HUDEP-2 (cell line): ENCODE measurements around the gene CD207.
"Not testable (repeated sequence)": the region's sequence is repeated elsewhere in the genome, so short reads cannot be mapped to it uniquely, and the experiment has no call there.

Experiments
- DNase-seq, 76 experiments: peaks; one replicate each; lab custom pipeline; 2025; ENCODE audit not compliant: unreplicated experiment in 76 of 76; lab: John Stamatoyannopoulos, UW

Gene CD207

DNA sequence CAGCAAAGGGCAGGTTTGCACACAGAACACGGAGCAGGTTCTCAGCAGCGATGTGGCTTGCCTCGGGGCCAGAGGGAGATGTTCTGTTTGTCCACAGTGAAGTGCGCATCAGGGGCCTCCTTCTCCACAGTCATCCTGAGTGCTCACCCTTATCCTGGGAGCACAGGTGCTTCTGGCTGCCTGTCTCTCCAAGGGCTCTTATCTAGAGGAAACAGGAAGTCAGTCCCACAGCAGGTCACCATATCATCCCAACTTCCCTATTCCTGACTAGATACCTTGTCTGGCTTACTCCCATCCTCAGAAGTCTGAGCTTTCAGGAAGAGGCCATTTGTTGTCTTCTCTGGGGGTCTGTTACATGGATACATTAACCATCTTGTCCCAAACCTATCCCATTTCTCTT, at the start of gene CD207:
Gene CD207 (minus strand): TSS at position 174 of the 400 bp plus-strand sequence. CDS start 40 bp downstream, at position 134.
- no peak for DNase-seq

DNA sequence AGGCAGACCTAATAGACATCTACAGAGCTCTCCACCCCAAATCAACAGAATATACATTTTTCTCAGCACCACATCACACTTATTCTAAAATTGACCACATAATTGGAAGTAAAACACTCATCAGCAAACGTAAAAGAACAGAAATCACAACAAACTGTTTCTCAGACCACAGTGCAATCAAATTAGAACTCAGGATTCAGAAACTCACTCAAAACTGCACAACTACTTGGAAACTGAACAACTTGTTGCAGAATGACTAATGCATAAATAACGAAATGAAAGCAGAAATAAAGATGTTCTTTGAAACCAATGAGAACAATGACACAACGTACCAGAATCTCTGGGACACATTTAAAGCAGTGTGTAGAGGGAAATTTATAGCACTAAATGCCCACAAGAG, 42.9 kb upstream of the CD207 start:
- DNase-seq: not testable (repeated sequence)

DNA sequence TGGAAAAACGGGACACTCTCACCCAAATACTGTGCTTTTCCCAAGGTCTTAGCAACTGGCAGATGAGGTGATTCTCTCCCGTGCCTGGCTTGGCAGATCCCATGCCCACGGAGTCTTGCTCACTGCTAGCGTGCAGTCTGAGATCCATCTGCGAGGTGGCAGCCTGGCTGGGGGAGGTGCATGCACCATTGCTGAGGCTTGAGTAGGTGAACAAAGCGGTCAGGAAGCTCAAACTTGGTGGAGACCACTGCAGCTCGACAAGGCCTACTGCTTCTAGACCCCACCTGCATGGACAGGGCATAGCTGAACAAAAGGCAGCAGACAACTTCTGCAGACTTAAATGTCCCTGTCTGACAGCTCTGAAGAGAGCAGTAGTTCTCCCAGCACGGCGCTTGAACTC, 40.5 kb upstream of the CD207 start:
- not testable (repeated sequence) for DNase-seq

DNA sequence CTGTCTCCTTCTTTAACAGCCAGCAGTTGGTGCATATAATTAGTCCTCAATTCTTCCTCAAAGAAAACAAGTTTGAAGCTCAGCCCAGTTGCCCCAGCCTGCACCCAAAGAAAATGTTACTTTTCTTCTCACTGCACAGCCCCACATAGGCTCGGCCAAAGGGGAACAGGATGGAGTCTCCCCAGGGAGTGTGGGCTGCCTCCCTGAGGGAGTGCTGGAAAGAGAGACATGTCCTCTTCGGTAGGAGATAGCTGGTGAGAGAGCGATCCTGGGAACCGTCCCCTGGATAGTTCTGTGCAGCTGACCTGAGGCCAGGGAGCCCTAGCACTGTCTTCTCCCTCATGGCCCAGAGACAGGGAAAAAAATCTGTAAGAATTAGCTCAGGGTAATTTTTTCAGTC, 37.9 kb upstream of the CD207 start:
- DNase-seq: no peak

DNA sequence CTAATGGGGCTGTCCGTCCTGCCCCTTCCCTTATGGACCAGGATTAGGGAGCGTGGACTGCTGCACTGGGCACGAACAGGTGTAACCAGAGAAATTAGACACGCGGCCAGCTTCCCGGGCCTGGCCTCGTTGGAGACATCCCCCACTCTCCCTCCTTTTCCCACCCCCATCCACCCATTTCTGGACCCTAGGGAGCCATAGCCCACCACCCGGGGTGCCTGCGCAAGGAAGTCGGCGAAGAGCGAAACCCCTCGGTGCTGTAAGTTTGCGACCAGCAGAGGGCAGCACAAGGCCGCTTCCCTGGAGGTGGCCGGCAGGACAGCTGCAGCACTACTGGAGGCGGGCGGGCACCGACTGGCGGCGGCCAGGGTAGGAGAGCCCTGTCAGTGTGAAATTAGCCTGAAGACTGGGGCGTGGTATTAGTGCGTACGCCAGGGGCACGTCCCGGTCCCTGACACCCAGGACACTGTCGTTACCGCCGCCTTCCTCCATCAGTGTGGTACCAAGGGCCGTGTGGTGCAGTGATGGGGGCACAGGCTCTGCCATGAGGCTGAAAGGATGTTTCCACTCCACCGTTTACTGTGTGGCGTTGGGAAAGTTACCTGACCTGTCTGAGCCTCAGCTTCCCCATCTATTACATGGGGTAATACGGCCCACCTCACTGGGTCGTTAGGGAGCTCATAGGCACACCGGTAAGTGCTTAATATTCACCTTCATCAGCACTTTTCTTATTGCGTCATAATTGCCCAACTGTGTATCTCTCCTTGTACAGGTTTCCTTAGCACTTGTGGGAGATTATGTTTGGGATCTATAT, 36.0 kb upstream of the CD207 start:
- DNase-seq: peak in 70 of 76 experiments; percentile 7 to 85 (median 63)

DNA sequence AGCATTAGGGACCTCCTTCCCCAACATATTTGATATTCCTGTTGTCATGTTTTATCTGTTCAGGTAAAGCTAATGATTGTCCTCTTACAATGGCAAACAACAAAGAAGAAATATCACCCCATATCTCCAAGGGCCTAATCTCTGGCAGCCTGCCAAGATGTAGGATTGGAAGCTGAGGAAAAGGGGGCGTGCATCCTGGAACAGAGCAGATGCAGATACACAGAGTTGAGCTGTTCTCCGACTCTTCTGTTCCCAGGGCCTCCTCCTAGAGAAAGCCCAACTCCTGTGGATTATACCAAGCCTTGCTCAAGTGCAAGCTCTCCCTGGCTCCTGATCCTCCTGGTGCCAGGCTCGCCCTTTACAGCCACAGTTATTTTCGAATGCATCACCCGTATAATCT, 35.2 kb upstream of the CD207 start:
- no peak for DNase-seq

DNA sequence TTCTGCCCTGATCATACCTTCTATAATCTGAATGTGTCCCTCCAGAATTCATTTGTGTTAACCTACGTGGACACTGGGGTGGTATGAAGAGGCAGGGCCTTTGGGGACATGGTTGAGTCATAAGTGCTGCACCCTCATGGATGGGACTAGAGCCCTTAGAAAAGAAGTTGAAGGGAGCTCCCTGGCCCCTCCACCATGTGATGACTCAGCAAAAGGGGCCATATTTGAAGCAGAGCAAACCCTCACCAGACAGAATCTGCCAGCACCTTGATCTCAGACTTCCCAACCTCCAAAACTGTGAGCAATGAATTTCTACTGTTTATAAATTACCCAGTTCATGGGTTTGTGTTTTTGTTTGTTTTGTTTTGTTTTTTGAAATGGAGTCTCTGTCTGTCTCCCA, 33.4 kb upstream of the CD207 start:
- peak in 2 of 76 experiments; percentile 4 for DNase-seq

DNA sequence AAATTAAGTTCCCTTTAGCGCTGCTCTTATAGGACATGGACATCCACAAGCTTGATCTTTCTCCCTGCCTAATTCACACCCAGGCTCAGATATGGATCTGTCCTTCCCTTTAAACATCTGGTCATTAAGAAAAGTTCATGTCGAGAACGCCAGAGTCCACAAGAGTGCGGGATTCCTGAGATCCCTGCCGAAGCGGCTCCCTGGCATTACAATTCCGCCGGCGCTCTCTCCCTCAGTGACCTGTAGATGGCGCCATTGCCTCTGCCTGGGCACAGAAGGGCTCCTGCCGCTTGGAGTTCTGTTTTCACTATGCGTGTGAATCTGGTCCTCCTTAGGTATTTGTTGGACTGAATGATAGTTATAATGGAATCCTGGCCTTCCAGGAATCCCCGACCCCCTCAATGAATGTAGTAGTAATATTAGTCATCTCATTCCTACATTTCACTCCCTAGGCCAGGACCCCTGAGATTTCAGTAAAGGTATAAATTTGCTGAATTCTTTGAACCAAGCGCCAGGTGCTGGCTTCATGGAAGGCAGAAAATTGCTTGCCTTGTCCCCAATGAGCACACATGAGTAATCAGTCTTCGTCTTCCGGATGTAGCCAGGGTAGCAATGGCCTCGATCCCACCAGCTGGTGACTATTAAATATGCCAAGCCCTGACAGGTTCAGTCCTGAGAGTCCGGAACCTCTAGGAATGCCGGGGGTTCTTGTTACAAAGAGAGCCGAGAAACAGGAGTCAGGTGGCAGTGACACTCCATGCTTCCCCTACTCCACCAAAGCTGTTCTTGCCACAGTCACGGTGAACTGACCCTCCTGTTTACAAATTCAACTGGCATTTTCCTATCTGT, 26.4 kb upstream of the CD207 start:
- peak in 64 of 76 experiments; percentile 2 to 73 (median 37) for DNase-seq

DNA sequence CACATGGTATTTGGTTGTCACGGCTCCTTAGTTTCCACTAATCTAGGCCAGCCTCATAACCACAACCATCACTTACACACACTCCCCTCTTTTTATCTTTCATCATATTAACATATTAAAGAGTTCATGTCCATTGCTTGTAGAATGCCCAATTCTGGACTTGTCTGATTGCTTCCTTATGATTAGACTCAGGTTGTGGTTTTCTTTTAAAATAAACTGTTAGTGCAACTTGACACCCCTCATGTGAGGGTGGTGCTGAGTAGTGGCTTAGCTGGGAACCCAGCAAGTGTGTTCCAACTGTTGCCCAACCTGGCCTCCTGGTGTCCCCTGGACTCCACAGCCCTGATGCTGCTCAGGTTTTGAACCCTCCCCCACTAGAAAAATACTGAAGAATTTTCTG, 20.1 kb upstream of the CD207 start:
- no peak for DNase-seq

DNA sequence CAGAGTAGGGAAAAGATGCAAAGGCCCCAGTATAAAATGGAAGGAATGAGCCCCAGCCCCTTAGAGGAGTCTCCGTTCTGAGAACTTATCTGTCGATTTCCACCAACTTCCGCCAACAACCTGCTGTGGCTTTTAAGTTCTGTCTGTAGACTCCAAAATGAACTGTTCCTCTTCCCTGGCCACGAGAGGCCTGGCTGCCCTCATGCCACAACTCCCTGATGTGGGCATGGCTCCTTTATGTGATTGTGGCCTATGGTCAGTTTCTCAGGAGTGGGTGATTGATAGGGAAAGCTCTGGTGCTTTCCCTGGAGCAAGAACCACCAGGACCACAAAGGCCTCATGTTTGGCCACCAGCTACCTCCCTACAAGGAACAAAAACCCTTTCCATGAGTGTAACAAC, 18.8 kb upstream of the CD207 start:
- DNase-seq: no peak

DNA sequence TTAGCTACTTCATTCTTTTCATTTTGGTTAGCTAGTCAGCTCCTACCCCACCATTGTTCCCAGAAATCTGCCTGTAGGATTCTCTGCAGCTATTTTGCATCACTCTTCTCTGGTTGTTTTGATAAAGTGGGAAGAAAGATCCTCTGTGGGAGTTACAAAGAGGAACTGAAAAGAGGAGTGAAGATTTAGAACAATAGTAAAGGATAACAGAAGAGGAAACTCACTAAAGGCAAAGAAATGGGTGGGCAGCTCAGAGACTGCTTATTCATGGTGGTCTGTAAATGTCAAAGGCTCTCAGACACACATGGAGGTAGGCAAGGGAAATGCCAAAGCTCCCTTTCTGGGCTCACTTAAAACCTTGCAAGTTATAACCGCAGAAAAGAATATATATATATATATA, 17.2 kb upstream of the CD207 start:
- no peak for DNase-seq

DNA sequence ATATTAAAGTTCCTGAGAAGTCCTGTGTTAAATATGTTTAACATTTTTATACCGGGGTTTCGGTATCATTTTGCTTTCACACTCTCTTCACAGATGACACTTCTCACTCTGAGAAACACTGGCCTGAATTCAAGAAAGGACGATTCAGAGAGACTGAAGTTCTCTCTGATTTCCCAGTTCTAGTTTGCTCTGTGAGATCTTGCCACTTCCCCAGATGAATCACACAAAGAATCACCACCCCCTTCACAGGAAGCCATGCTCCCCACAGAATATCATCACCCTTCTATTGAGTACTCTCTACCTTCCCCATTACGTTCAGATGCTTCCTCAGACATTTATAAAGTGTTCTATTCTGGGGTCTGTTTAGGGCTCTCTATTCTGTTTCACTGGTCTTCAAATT, 16.1 kb upstream of the CD207 start:
- no peak for DNase-seq

DNA sequence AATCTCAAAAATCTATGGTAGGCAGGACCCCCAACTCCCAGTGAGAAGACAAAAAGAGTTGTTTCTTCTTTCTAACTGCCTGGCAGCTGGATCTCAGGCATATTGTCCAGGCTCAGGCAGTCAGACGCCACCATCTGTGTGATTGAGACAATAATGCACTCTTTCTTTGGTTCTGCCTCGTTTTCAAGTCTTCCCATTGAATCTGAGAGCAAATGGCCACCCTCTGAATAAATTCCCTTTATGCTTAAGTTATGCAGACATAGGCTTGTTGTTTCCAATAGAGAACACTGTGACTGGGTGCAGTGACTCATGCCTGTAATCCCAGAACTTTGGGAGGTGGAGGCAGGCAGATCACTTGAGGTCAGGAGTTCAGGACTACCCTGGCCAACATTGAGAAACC, 15.3 kb upstream of the CD207 start:
- DNase-seq: no peak

DNA sequence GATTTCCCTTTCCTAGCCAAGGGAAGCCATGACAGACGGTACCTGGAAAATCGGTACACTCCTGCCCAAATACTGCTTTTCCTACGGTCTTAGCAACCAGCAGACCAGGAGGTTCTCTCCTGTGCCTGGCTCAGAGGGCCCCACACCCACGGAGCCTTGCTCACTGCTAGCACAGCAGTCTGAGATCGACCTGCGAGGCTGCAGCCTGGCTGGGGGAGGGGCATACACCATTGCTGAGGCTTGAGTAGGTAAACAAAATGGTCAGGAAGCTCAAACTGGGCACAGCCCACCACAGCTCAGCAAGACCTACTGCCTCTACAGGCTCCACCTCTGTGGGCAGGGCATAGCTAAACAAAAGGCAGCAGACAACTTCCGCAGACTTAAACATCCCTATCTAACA, 6.8 kb upstream of the CD207 start:
- no peak for DNase-seq

DNA sequence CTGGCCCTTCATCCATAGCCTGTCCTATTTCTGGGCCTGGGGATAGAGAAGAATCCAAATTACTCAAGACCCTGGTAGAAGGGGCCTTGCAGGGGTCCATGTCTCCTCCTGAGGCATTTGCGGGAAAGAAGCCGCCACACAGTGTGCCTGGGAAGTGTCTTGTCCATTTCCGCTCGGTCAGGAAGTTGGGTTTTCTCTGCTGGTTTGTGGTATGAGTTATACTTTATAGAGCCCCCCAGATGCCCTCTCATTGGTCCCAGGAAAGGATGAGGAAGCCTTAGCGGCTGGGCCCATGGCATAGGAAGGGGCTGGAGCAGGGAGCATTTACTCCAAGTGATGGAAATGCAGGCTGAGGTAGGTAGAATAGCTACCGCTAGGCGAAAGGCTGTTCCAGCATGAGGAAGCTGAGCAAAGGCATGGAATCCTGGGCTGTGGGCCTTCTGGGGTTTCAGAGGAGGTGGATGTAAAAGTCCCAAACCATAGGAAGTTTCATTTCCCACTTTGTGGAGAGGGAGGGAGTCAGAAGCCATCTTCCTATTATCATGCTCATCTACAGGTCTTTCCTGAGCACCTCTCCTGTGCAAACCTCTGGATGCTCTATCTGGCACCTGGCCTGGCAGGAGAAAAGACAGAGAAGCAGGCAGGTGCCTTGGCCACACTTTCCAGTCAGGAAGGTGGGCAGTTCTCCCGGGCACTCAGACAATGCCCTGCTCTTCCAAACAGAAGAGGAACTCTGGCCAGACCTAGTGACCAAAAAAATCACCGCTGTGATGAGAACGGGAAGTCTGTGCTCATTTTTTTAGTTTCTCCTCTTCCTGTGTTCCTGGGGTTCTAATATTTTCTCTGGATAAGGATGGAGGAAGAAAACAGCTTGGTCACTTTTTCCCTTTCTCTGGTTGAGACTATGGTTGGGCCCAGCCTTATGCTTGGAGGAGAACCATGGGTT, 2.6 kb upstream of the CD207 start:
- DNase-seq: no peak

DNA sequence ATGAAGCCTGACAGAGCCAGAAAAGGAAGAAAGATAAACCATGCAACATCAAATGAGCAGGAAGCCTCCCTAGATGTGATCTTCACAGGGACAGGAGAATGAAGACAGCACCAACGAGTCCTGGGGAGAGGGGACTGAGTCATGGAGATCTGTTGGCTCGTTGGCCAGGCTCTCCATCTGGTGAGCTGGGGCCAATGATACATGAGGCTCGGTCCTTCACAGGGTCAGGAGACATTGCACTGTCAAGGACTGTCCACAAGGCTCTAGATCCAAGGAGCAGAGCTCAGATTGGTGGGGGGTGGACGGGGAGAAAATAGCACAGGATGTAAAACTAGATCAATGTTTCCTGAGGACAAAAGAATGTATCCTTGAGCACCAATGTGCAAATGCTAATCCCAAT, 735 bp downstream of the CD207 start:
- DNase-seq: no peak

DNA sequence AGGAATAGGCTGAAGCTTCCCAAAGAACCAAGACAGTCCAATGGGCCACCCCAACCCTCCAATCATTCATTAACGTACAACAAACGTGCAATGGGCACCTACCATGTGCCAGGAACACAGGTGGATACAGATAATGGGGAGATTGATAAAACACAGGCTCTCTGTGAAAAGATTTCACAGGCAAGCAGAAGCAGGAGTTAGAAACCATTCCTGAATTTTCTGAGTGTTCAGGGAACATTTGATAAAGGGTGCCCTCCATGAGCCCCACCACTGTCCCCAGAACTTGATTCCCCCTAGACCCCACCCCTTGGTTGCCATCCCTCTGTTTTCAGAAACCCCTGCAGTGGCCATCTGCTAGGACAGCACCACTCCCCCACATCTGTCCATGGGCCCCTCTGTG, 1.5 kb downstream of the CD207 start:
- DNase-seq: no peak

DNA sequence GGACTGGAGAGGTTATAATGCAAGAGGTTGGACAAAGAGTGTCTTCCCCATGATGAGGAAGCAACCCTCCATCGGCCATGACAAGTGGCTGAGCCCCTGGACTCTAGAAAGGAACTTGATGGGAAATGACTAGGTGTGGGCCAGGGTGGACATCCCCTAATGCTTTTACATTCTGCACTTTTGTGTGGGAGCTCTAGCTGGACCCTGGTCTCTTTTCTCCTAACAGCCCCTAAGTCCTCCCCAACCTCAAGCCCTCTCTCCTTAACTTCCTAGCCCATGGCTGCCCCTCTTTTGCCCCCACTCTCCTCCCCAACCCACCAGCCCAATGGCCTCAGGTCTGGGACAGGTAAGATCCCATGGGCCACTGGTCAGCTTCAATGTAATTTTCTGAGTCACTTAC, 2.4 kb downstream of the CD207 start:
- DNase-seq: no peak

DNA sequence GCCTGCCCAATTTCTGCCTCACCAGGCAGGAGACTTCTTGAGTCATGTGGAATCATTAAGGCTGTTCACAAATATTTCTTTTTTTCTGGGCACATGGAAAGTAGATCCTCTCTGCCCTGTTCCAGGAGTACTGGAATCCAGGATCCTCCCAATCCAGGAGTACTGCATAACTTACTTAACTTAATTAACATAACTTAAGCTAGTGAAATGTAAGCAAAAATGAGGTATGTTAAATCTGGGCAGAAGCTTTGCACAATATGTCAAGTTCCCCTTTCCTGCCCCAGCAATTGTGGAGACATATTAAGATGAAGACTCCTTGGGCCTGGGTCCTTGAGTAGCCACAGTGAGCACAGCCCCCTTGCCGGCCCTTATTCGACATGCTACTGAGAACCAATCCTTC, 3.2 kb downstream of the CD207 start:
- DNase-seq: no peak

DNA sequence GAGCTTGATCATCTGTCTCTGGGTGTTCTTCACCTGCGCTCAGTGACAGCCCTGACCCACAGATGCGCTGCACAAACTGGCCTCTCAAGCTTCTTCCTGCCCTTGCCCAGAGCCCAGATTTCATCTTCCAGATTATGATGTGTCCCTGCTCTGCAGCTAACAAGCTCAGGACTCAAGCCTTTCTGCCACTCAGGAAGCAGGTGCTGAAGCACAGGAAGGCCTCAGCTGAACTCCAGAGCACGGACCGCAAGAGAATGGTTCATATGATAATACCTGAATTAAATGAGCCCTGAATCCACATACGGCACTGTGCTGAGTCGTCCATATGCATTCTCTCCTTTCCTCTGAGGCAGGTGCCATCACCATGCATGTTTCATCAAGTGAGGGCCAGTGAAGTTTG, 3.8 kb downstream of the CD207 start:
- DNase-seq: no peak

DNA sequence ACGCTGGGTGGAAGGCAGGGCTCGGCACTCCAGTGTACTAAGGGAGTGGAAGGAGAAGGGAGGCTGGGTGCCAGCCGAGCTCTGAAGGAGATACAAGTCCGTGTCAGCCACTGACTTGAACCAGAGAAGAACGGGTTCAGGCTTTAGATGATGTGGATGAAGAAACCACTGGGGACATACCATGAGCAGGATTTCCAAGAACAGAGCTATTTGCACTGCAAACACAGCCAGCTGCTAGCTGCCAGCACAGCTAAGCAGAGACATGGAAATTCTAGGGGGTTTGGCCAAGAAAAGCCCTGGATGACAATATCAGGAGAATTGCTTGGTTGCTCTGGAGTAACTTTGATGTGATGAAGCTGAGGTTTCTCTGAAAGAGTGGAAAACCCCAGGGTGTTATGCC, 5.2 kb downstream of the CD207 start:
- DNase-seq: no peak
